GM21717 (cell line): ENCODE data around the gene CRBN.

Experiments used
- ATAC-seq: cut with Tn5 transposase; IDR thresholded peaks from one replicate; pipeline ENCODE4 v1.9.1; 2021; ENCODE audit warnings: mild to moderate bottlenecking, moderate library complexity; ENCODE audit not compliant: unreplicated experiment

Gene CRBN

GRCh38 chr3:3179407-3180094, at the start of gene CRBN:
Gene CRBN (minus strand): TSS chr3:3179691. CDS start chr3:3179687, 4 bp downstream.
- peak; percentile 99 for ATAC-seq

GRCh38 chr3:3227640-3228039, 48.1 kb upstream of the CRBN start:
- no peak for ATAC-seq

GRCh38 chr3:3221528-3221927, 42.0 kb upstream of the CRBN start:
- ATAC-seq = no peak

GRCh38 chr3:3216401-3216800, 36.9 kb upstream of the CRBN start:
- no peak for ATAC-seq

GRCh38 chr3:3212781-3213440, 33.4 kb upstream of the CRBN start:
- no peak for ATAC-seq

- no peak for ATAC-seq
Observed at GRCh38 chr3:3209714-3210113, 30.2 kb upstream of the CRBN start.

- ATAC-seq = no peak
Observed at GRCh38 chr3:3209057-3209456, 29.6 kb upstream of the CRBN start.

GRCh38 chr3:3201611-3202010, 22.1 kb upstream of the CRBN start:
- ATAC-seq = peak; percentile 94

- ATAC-seq = peak; percentile 60
Observed at GRCh38 chr3:3200632-3201212, 21.2 kb upstream of the CRBN start.

- no peak for ATAC-seq
Observed at GRCh38 chr3:3199306-3199705, 19.8 kb upstream of the CRBN start.

GRCh38 chr3:3196148-3196861, 16.8 kb upstream of the CRBN start:
- no peak for ATAC-seq

GRCh38 chr3:3194861-3195260, 15.4 kb upstream of the CRBN start:
- ATAC-seq = no peak

- no peak for ATAC-seq
Observed at GRCh38 chr3:3192286-3192675, 12.8 kb upstream of the CRBN start.

GRCh38 chr3:3191675-3192285, 12.3 kb upstream of the CRBN start:
- ATAC-seq = no peak

- ATAC-seq = no peak
Observed at GRCh38 chr3:3189961-3190360, 10.5 kb upstream of the CRBN start.

GRCh38 chr3:3189102-3189727, 9.7 kb upstream of the CRBN start:
- ATAC-seq = no peak

GRCh38 chr3:3184876-3185275, 5.4 kb upstream of the CRBN start:
- ATAC-seq = no peak

GRCh38 chr3:3180456-3180855, 965 bp upstream of the CRBN start:
- ATAC-seq = no peak

GRCh38 chr3:3178498-3179328, 778 bp downstream of the CRBN start:
- no peak for ATAC-seq
